ENCODE data around the gene SAMD4B.
A peak's percentile ranks its signal among the peaks of the same experiment; 100 is the strongest.

- TF ChIP-seq ZNF274 (IDR thresholded peaks at IDR 0.05; ENCODE audit: borderline replicate concordance, low read depth, low read length) (no peak), FOXA1 (IDR thresholded peaks at IDR 0.05; ENCODE audit: borderline replicate concordance) (no peak), POLR2A (conservative IDR thresholded peaks at IDR 0.05) (peak; percentile 39; the same call in 1 of the 2 replicates), SMARCC2 (IDR thresholded peaks at IDR 0.05; ENCODE audit: low read depth) (no peak)
- TF ChIP-seq, protein P1, sequence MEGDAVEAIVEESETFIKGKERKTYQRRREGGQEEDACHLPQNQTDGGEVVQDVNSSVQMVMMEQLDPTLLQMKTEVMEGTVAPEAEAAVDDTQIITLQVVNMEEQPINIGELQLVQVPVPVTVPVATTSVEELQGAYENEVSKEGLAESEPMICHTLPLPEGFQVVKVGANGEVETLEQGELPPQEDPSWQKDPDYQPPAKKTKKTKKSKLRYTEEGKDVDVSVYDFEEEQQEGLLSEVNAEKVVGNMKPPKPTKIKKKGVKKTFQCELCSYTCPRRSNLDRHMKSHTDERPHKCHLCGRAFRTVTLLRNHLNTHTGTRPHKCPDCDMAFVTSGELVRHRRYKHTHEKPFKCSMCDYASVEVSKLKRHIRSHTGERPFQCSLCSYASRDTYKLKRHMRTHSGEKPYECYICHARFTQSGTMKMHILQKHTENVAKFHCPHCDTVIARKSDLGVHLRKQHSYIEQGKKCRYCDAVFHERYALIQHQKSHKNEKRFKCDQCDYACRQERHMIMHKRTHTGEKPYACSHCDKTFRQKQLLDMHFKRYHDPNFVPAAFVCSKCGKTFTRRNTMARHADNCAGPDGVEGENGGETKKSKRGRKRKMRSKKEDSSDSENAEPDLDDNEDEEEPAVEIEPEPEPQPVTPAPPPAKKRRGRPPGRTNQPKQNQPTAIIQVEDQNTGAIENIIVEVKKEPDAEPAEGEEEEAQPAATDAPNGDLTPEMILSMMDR (IDR thresholded peaks at IDR 0.05 in 2 of 3, conservative IDR thresholded peaks at IDR 0.05 in 1 of 3; ENCODE audit: insufficient read depth in 2 of 3, low read depth in 1 of 3, low read length in 3 of 3) = no peak
Observed at GRCh38 chr19:39356647-39357046, 14.4 kb downstream of the SAMD4B start.

Measured in K562 (cell line).